Activated CD4-positive, CD25-positive, alpha-beta regulatory T cell (primary cell): ENCODE measurements around the gene TNS3.

Experiments
- DNase-seq, 4 experiments: peaks; one replicate each; lab custom pipeline; 2025; lab: John Stamatoyannopoulos, UW

Gene TNS3

DNA sequence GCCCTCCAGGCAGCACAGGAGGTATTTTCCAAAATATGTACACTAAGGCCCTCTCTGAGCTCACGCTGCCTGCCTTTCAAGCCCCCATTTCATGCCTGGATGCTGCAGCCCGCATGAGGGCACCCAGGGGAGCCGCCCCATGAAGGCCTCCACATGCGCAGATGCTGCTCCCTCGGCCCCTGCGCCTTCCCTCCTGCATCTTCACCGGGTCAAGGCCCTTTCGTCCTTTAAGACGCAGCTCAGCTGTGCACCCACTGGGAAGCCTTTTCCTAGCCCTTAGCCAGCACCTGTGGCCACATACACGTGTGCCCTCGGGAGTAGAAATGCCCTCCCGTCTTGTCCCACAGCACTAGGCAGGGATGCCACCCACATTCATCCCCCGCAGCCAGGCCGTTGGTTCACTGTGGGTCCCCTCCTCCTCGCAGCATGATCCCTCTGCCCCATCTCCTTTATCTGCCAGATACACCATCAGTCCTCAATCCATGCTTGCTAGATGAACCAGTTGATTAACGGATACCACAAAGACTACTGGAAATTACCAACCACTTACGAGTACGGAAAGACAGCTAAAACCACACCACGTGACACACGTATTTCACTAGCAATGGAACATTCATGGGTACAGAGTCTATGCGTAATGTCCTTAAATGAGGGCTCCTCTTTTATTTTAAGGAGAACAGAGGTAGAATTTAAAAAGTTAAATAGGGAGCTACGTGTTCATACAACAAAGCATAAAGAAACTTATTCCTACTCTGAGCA, 278.0 kb downstream of the TNS3 start:
- no peak for DNase-seq

DNA sequence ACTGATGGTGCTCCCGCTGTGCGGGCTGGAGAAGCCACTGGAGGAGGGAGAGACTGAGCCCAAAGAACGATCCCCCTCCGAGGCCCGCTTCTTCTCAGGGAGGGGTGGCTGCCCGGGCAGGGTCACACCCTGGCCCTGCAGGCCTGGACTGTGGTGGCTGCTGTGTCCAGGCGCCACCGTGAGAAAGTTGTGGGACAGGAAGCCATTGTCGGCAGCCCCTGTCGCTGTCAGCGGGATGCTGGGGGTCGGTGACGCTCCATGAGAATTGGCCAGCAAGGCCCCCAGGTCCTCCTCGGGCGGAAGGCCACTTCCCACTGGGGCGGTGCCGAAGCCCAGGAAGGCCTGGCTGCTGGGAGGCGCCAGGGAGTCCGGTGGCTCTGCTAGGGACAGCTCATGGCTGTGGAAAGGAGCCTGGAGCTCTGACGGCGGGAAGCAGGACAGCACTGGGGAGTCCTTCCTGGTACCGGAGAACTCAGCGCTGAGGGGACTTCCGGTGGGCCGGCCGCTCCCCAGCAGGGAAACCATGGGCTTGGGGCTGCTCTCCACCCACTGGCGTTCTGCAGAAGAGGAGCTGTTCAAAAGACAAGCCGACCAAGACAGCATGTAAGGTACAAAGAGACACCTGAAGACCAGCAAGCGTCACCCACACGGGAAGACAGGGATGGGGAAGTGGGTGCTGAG, 278.8 kb downstream of the TNS3 start:
- no peak for DNase-seq

- DNase-seq: no peak
Observed at GRCh38 chr7:47302560-47302959, 279.4 kb downstream of the TNS3 start.

DNA sequence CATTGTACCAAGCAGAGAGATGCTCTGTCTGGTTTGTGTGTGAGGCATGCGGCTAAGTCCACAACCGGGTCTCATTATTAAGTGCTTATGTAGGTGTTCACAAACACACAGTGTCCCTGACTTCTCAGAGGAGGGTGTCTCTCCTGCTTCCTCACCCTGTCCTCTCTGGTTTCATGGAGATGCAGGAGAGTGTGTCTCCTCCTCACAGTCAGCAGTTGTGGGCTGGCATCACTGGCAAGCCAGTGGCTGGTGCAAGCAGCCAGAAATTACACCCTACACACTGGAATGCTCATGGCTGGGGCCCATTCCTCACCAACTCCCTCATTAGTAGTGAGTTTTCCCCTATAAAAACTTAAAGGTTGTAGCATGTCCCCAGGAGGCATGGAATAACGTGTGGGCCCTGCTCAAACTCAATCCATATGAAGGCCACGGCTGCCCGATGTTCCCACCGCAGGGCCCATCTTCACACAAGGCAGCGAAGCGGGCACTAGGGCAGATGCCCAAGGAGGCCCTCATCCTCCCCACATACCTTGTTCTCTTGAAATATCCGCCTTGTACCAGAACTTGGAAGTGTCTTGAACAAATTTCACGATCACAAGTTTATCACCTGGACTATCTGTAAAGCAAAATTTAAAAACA, 280.1 kb downstream of the TNS3 start:
- no peak for DNase-seq

- DNase-seq: no peak
Observed at GRCh38 chr7:47301105-47301477, 280.8 kb downstream of the TNS3 start.

DNA sequence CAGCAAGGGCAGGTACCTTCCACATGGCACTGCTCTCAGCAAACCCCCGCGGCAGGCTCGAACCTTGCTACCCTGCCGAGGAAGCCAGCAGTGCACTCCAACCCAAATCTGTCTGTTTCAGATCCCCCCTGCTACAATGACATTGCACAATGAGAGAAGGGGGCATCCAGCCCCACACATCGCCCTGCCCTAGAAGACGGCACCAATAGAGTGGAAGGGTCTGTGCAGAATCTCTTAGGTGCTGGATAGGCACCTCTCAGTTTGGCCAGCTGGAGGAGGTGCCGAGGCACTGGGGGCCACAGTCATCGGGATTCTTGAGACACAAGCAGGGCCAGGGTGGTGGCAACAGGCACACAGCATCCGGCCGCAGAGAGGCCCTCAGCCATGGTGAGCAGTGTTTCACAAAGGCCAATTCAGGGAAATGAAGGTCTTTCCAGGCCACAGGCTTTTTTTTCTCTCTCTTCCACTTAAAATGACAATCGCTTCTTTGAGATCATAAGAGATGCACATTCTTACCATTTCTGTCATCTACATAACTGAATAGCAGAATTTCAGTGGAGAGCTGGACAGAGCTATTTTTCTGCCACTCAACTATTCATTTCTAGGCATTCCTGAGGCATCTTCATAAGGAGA, 281.3 kb downstream of the TNS3 start:
- no peak for DNase-seq

DNA sequence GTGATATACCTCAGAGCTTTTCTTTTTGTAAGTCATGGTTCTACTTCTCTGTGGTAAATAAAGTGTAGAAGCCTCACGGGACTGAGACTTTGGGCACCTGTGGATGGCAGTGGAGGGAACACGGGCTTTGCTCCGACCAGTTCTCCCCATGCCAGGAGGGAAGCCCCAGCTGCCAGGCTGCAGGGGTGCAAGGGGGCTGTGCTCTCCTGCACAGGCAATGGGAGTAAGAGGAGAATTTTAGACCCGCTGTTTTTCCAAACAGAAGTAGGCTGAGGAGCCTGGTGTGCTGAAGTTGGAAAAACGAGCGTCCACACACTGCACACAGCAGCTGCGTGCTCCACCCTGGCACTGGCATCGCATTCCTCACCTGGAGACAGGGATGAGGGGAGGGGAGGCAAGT, 282.4 kb downstream of the TNS3 start:
- DNase-seq: no peak

GRCh38 chr7:47298636-47299035, 283.3 kb downstream of the TNS3 start:
- no peak for DNase-seq

GRCh38 chr7:47297120-47297519, 284.8 kb downstream of the TNS3 start:
- no peak for DNase-seq

DNA sequence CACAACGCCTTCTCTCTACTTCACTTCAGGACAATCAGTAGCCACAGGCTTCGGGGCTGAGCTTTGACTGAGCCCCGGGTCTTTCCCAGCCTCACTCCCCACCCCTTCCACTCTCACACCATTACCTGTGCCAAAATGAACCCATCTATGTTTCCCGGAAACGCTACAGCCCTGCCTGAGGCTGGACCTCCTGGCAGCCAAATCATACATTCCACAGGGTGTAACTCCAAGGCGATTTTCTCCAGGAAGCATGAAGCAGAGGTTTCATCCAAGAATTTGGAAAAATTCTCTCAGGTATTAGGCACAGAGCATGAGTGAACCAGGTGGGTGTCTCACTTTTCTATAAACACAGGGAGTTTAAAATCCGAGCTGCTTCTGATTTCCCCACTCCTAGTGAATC, 286.3 kb downstream of the TNS3 start:
- DNase-seq: no peak

DNA sequence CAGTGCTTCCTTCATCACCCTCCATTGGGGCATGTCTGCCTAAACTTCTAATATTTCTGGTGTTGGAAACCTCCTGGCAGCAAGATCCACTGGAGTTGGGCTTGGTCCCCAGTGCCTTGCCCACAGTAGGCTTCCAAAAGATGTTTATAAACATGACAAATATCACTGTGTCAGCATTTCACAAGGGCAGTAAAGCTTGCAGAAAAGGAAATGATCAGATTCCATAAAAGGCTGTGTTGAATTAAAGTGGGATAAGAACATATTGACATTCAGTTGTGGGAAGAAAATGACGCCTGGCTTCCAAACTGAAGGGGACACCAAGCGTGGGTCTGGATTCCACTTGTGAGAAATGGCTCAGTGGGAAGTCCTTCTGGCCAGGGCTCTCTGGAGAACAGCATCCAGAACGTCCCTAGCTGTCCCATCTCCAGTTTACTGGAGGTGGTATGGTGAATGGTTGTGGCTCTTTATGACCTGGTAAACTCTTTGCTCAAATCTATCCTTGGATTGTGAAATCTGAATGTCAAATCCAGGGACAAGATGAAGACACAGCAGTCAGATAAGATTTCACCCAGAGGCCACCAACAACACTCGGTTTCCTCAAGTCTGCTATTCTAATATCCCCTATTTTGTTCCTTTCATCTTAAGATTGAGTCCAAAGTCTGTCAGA, 287.2 kb downstream of the TNS3 start:
- no peak for DNase-seq

DNA sequence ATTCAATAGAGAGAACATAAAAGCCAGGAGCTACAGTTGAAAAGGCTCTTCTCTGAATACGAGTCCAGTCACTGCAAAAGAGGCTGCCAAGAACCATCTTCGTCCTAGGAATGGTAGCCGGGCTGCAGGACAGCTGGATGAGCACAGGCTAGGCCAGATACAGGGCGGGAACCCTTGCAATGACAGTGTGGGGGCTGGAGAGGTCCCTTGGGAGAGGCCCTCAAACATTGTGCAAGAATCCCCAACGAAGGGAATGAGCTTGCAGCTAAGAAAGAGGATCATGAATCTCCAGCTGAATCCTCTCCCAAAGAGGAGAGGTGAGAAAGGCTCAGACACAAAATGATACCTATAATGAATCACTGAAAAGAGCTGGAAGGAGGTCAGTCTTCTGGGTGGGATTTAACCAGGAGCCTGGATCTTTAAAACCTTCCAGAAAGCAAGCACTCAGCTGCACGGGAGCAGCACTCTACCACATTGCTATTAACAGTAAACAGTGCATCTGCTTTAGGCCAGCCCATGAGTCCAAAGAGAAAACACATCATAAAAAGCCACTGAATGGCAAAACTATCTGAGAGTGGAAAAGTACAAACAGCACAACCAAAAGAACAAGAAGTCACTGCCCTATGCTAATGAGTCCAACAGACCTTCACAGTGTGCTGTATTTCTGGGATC, 287.9 kb downstream of the TNS3 start:
- DNase-seq: no peak

- no peak for DNase-seq
Observed at GRCh38 chr7:47292832-47293309, 289.0 kb downstream of the TNS3 start.

GRCh38 chr7:47291461-47292081, 290.3 kb downstream of the TNS3 start:
- DNase-seq: no peak

GRCh38 chr7:47290867-47291266, 291.0 kb downstream of the TNS3 start:
- DNase-seq: no peak

- DNase-seq: no peak
Observed at GRCh38 chr7:47290466-47290865, 291.4 kb downstream of the TNS3 start.

DNA sequence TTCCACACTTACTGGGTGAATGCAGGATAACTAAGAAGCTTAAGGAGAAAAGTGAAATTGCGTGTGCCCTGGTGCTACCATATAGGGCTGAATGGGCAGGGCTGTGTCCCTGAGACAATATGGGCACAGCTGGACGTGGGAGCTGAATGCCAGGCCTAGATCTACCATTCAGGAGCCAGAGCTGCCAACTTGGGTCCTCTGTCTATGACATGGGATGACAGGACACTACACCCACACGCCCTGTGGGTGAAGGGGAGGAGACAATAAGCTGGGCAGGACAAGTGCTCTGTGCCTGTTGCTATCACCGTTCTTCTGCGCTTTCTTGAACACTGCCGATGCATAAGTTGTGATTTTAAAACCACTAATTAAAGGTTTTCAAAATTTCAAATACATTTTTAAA, 293.9 kb downstream of the TNS3 start:
- DNase-seq: no peak

- DNase-seq: no peak
Observed at GRCh38 chr7:47285860-47286491, 295.9 kb downstream of the TNS3 start.

GRCh38 chr7:47284691-47285635, 296.9 kb downstream of the TNS3 start:
- no peak for DNase-seq
